Stomach (tissue), 9 donors: ENCODE results near the gene SPRY1. TPM values are rescaled to one million over a fixed set of nuclear protein-coding genes. Genes with fewer than 3 reads are reported as not detected.
A peak's percentile ranks its signal among the peaks of the same experiment; 100 is the strongest.

Experiments
- DNase-seq, 2 donors: peaks; one replicate each; pipeline versions ENCODE4 v3.0.0 to v3.0.0-alpha.2; 2013 to 2019
- H3K27ac ChIP-seq, 5 donors: fragments of 200-600 bp in 4 of 5; sonication (generic) in 4 of 5; one replicate each; pipeline ENCODE4 v1.5.1; 2013 to 2019; ENCODE audit warnings: mild to moderate bottlenecking in 1 of 5, moderate library complexity in 1 of 5
- H3K27me3 ChIP-seq, 3 donors: fragments of 200-600 bp; sonication (generic); one replicate each; pipeline ENCODE4 v1.5.1; 2017 to 2019; ENCODE audit warnings: mixed run types in 1 of 3
- H3K36me3 ChIP-seq, 4 donors: fragments of 200-600 bp; sonication (generic); 1 replicate in 3 of 4; 2 replicates in 1 of 4; pipeline ENCODE4 v1.5.1; 2016 to 2019
- H3K4me1 ChIP-seq, 4 donors: fragments of 200-600 bp; sonication (generic); one replicate each; pipeline ENCODE4 v1.5.1; 2016 to 2019
- H3K4me3 ChIP-seq, 4 donors: fragments of 200-600 bp; sonication (generic) in 3 of 4; one replicate each; pipeline ENCODE4 v1.5.1; 2016 to 2019; ENCODE audit warnings: mild to moderate bottlenecking in 1 of 4
- H3K9me3 ChIP-seq, 4 donors: fragments of 200-600 bp; sonication (generic); one replicate each; pipeline ENCODE4 v1.5.1; 2016 to 2019
- EP300 ChIP-seq: sonication (generic); formaldehyde crosslinking; IDR thresholded peaks from one replicate; pipeline ENCODE4 v1.6.1; 2017; ENCODE audit warnings: antibody characterized with exemption
- POLR2A ChIP-seq, 4 donors: fragments of 450-650 bp; IDR thresholded peaks; one replicate each; pipeline ENCODE4 v1.6.1; 2016; ENCODE audit warnings: antibody characterized with exemption in 4 of 4, control low read depth in 2 of 4, mild to moderate bottlenecking in 1 of 4, moderate library complexity in 1 of 4
- POLR2AphosphoS5 ChIP-seq, 3 donors: sonication (generic); formaldehyde crosslinking; IDR thresholded peaks; one replicate each; pipeline ENCODE4 v1.6.1; 2016; ENCODE audit warnings: antibody characterized with exemption in 3 of 3
- WGBS, 5 donors: extraction: QIAGEN DNeasy Blood & Tissue Kit in 3 of 5; methylation state at CpG; one replicate each; pipeline versions ENCODE4 v1.1.5 to v1.1.7; 2013 to 2018; 5-methylcytosine and 5-hydroxymethylcytosine counted together
- intact Hi-C: fragments of 100-400 bp; cut with DNase I; formaldehyde crosslinking; loops from one replicate; pipeline ENCODE4 v1.15.1; 2023; ENCODE audit warnings: low total_unique reads
- polyA plus RNA-seq, 3 donors: library from polyadenylated mRNA; stranded (reverse); fragments of 200-250 nt; gene quantifications; one replicate each; pipeline ENCODE4 v1.2.3, GENCODE V29; 2013
- total RNA-seq, 5 donors: library from RNA; depleted of rRNA; stranded (reverse); fragments of >200 nt; gene quantifications; one replicate each; pipeline versions ENCODE4 v1.1.0 to v1.2.3, GENCODE V29; 2014 to 2016
- TF ChIP-seq, protein P1 (sequence below), 7 experiments: fragments of 450-650 bp in 4 of 7; fragments of 200-600 bp in 3 of 7; sonication (generic) in 3 of 7; IDR thresholded peaks; one replicate each; pipeline ENCODE4 v1.5.1; 2016 to 2019; ENCODE audit warnings: antibody characterized with exemption in 7 of 7, control low read depth in 2 of 7, mild to moderate bottlenecking in 1 of 7
- donor health status: healthy with polysubstance abuse.
- donor health status: Bipolar disorder and iron deficiency.
- donor health status: healthy.

The SPRY1 gene
- total and polyA plus RNA-seq, 8 donors: 15.7 to 85.2 (median 49.3) TPM

DNA sequence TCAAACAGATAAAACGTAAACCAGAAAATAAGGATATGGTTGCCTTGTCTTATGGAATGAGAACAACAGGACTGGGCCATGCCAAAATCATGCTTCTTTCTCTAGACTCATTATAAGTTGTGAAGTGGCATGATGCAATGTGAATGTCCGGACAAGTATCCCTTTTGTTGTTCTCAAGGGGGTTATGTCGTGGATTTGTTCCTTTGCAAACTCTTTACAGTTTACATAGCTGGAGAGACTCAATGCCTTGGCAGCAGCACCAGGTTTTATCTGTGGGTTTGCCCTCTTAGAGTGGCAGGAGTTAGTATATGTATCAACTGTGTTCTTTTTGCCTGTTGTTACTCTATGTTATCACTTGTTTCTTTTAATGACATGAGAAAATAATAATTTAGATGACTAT lies 41.4 kb downstream of the SPRY1 start:
- H3K4me3 ChIP-seq: no peak overlapping the region
- H3K36me3 ChIP-seq: no peaks in the 10 kb centered on the region
- TF ChIP-seq POLR2A (IDR thresholded peaks at IDR 0.05) (no peak), POLR2AphosphoS5 (IDR thresholded peaks at IDR 0.05) (peak in 1 of 3 donors; percentile 8), EP300 (no peak)
- TF ChIP-seq, protein P1, sequence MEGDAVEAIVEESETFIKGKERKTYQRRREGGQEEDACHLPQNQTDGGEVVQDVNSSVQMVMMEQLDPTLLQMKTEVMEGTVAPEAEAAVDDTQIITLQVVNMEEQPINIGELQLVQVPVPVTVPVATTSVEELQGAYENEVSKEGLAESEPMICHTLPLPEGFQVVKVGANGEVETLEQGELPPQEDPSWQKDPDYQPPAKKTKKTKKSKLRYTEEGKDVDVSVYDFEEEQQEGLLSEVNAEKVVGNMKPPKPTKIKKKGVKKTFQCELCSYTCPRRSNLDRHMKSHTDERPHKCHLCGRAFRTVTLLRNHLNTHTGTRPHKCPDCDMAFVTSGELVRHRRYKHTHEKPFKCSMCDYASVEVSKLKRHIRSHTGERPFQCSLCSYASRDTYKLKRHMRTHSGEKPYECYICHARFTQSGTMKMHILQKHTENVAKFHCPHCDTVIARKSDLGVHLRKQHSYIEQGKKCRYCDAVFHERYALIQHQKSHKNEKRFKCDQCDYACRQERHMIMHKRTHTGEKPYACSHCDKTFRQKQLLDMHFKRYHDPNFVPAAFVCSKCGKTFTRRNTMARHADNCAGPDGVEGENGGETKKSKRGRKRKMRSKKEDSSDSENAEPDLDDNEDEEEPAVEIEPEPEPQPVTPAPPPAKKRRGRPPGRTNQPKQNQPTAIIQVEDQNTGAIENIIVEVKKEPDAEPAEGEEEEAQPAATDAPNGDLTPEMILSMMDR (IDR thresholded peaks at IDR 0.05): no peak
- peaks cover 0 to 17% (median 10%) of the 10 kb centered on the region in 4 donors for H3K4me1 ChIP-seq
- H3K27me3 ChIP-seq: no peaks in the 10 kb centered on the region
- intact Hi-C loops: no loop called here
- H3K27ac ChIP-seq: no peak overlapping the region
- WGBS, 5 donors: 22 to 40% (median 28%) methylated on average over 3 of the region's 3 CpGs
- peaks cover 0 to 6% (median 0%) of the 10 kb centered on the region in 4 donors for H3K9me3 ChIP-seq
- DNase-seq: peak in 1 of 2 donors; percentile 61

DNA sequence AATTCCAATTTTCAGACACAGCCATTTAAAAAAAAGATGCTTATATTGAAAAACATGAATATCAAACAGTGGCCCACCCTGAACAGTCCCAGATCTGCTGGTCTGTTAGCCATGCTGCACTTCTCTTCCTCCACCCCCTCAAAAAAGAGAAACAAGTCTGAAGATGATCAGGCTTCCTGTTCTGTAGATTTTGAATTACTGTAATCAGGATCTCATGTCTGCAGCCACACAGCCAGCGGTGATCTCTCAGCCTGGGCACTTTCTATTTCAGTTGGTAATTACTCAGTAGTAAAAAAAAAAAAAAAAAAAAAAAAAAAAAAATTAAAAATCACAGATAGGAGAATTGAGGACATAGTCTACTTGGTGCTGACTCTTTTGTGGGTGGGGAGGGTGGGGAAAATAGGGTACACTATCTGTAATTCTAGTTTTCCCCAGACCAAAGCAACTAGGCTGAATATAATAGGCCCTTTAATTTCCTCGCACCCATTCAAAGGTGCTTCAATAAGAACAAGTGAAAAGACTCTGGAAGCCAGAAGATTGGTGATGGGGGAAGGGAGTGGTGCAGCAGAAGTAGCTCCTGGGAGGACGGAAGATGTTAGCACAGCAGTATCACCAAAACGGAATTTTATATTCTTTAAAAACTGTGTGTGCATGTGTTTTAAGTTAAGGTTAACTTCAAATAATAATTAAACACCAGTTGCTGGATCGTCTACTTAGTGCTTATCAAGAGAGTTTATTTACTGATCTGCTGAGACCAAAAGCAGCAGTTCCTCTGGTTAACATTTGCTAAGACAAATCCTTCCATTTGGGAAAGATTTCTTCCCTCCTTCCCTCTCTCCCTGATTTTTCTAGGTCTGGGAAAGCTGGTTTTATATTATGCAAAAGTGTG lies 47.0 kb downstream of the SPRY1 start:
- H3K27ac ChIP-seq: peak overlapping the region; percentile 37 to 72 (median 61)
- H3K9me3 ChIP-seq: no peaks in the 10 kb centered on the region
- no peaks in the 10 kb centered on the region for H3K27me3 ChIP-seq
- no peaks in the 10 kb centered on the region for H3K36me3 ChIP-seq
- intact Hi-C loops: no loop called here
- WGBS, 5 donors: 7 to 23% (median 20%) methylated on average over 5 of the region's 5 CpGs
- peak in 1 of 2 donors; percentile 54 for DNase-seq
- H3K4me1 ChIP-seq: peaks cover 12 to 24% (median 17%) of the 10 kb centered on the region in 4 donors
- peak overlapping the region in 3 of 4 donors; percentile 15 to 17 (median 15) for H3K4me3 ChIP-seq
- TF ChIP-seq EP300 (no peak), POLR2AphosphoS5 (IDR thresholded peaks at IDR 0.05) (no peak), POLR2A (IDR thresholded peaks at IDR 0.05) (no peak)
- TF ChIP-seq, protein P1 (IDR thresholded peaks at IDR 0.05): no peak

DNA sequence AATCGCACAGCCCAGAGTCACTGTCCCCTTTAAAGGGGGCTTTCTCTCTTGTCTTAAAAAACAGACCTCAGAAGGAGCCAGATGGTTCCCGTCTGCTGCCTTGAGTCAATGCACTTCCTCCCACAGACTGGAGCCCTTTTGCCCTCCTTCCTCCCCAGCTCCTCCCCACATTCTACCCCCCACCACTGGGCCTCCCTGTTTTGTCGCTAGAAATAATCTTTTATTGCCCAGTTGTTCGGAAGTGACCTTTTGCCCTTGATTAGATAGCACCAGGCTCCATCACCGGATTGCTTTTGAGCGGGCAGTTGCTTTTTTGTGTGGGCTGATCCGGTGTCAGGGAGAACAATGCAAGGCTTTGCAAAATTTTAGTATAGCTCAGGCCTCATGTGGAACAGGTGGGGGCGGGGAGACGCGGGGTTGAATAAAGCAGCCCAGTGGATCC lies 47.7 kb downstream of the SPRY1 start:
- Histone ChIP-seq H3K4me1 (peaks cover 12 to 23% (median 16%) of the 10 kb centered on the region in 4 donors), H3K27me3 (no peaks in the 10 kb centered on the region), H3K27ac (peak overlapping the region; percentile 37 to 72 (median 61)), H3K36me3 (no peaks in the 10 kb centered on the region), H3K4me3 (peak overlapping the region in 3 of 4 donors; percentile 15 to 17 (median 15)), H3K9me3 (no peaks in the 10 kb centered on the region)
- no peak for TF ChIP-seq POLR2A (IDR thresholded peaks at IDR 0.05)
- TF ChIP-seq EP300: no peak
- TF ChIP-seq, protein P1 (IDR thresholded peaks at IDR 0.05): no peak
- no peak for TF ChIP-seq POLR2AphosphoS5 (IDR thresholded peaks at IDR 0.05)
- DNase-seq: peak in 1 of 2 donors; percentile 84
- intact Hi-C loops: no loop called here
- 3 to 20% (median 14%) methylated on average over 10 of the region's 10 CpGs for WGBS, 5 donors

DNA sequence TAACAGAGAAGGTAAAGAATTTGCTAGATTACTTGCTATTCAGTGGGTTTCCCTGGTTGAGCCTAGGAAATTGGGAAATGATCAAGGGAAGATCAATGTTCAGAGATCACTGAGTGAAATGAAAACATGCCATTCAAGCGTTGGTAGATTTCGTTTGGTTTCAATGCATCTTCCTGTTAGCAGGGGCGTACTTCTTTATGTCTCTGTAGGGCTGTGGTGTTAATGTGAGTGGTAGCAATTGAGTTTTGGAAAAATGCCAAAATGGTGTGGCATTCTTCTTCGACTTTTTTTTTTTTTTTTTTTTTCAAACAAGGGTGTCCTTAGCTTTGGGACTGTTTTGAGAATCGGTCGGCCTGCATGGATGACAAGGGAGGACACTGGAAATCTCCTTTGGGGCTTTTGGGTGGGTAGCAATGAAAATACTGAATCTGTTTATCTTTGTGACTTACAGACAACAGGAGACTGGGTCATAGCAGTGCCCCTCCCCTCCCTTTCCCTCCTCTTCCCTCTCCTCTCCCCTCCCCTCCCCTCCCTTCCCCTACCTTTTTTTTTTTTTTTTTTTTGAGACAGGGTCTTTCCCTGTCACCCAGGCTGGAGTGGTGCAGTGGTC lies 50.4 kb downstream of the SPRY1 start:
- peaks cover 12 to 32% (median 16%) of the 10 kb centered on the region in 4 donors for H3K4me1 ChIP-seq
- peak in 1 of 2 donors; percentile 25 for DNase-seq
- H3K9me3 ChIP-seq: no peaks in the 10 kb centered on the region
- 55 to 69% (median 66%) methylated on average over 6 of the region's 6 CpGs for WGBS, 5 donors
- H3K36me3 ChIP-seq: no peaks in the 10 kb centered on the region
- no peak overlapping the region for H3K4me3 ChIP-seq
- intact Hi-C loops: no loop called here
- H3K27me3 ChIP-seq: no peaks in the 10 kb centered on the region
- TF ChIP-seq, protein P1 (IDR thresholded peaks at IDR 0.05): no peak
- TF ChIP-seq POLR2A (IDR thresholded peaks at IDR 0.05): no peak
- no peak for TF ChIP-seq POLR2AphosphoS5 (IDR thresholded peaks at IDR 0.05)
- no peak for TF ChIP-seq EP300
- H3K27ac ChIP-seq: no peak overlapping the region
